Choroid plexus epithelial cell (primary cell): ENCODE data around the gene ALDOA.

Experiments
- DNase-seq: peaks from one replicate; pipeline ENCODE4 v3.0.0-alpha.2; 2010; ENCODE audit warnings: low read depth
- H3K4me3 ChIP-seq: 2 replicates; pipeline ENCODE4 v1.5.1; 2011; ENCODE audit warnings: low read depth, mild to moderate bottlenecking, control low read depth, low read length, moderate library complexity
- TF ChIP-seq, protein P1 (sequence below): conservative IDR thresholded peaks from 2 replicates; pipeline ENCODE4 v1.5.1; 2011; ENCODE audit warnings: low read depth, mild to moderate bottlenecking, control low read depth, inconsistent platforms, low read length, moderate library complexity

Gene ALDOA

DNA sequence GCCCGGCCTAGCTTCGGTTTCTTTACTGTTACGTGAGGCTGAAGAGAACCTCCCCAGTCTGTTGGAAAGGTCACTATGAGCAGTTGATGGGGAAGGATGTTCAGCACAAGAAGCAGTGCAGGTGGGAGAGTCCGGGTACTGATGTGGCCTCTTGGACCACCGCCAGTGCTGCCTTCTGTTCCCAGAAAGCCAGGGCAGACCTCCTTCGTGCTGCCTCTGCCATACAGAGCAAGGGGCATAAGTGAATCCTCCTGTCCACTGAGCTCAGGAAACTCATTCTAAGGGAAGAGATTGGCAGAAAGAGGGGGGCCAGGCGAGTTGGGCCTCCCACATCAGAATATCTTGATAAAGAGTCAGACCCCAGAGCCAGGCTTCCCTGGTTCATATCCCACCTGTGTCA lies 13.9 kb downstream of the ALDOA start:
- no peak overlapping the region for H3K4me3 ChIP-seq

DNA sequence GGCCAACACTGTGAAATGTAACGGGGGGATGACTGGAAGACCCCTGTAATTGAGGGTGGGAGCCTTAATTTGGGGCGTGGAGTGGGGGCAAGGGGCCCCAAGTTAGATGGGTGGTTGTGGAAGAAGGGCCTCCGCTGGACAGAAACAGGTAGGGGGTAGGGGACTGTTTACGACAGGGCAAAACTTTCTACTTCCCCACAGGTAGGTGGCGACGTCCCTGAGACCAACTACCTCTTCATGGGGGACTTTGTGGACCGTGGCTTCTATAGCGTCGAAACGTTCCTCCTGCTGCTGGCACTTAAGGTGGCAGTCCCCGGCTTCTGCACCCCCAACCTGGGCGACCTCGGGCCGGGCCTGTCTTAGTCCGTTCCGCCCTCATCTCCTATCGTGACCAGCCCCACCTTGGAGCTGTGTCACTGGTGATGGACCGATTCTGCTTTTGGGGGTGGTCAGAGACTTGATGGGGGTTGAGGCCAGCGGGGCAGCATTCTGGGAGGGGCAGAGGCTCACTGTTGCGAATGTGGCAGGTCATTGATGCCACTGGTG lies 17.1 kb downstream of the ALDOA start:
- H3K4me3 ChIP-seq, result no peak overlapping the region
- no peak for DNase-seq
- TF ChIP-seq, protein P1, sequence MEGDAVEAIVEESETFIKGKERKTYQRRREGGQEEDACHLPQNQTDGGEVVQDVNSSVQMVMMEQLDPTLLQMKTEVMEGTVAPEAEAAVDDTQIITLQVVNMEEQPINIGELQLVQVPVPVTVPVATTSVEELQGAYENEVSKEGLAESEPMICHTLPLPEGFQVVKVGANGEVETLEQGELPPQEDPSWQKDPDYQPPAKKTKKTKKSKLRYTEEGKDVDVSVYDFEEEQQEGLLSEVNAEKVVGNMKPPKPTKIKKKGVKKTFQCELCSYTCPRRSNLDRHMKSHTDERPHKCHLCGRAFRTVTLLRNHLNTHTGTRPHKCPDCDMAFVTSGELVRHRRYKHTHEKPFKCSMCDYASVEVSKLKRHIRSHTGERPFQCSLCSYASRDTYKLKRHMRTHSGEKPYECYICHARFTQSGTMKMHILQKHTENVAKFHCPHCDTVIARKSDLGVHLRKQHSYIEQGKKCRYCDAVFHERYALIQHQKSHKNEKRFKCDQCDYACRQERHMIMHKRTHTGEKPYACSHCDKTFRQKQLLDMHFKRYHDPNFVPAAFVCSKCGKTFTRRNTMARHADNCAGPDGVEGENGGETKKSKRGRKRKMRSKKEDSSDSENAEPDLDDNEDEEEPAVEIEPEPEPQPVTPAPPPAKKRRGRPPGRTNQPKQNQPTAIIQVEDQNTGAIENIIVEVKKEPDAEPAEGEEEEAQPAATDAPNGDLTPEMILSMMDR, result peak; percentile 41

More for the DNA sequence above, 13.9 kb downstream of the ALDOA start:
- TF ChIP-seq, protein P1, result no peak
- no peak for DNase-seq

DNA sequence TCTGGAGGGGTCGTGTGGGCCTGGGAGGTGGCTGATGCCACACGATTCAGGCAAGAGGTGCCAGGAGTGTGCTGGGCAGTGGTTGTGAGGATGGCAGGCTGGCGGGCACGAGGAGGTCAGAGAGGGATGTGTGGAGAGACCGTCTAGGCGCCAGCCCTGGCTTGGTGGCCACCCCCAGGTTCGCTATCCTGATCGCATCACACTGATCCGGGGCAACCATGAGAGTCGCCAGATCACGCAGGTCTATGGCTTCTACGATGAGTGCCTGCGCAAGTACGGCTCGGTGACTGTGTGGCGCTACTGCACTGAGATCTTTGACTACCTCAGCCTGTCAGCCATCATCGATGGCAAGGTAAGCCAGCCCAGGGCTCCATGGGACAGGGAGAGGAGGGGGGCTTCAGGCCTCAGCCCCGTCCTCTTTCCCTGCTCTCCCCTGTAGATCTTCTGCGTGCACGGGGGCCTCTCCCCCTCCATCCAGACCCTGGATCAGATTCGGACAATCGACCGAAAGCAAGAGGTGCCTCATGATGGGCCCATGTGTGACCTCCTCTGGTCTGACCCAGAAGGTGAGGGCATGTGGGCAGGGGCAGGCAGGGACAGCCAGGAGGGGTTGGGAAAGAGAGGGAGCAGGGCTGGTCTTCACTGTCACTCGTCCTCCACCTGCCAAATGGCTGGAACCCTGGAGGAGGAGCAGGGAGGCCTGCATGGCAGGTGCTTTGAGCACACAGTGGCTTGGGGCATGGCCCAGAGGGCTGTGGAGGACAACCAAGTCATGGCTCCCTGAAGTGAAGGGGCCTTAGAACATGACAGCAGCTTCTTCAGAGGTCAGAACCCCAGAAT lies 17.9 kb downstream of the ALDOA start:
- H3K4me3 ChIP-seq, result no peak overlapping the region
- TF ChIP-seq, protein P1, result no peak
- no peak for DNase-seq

DNA sequence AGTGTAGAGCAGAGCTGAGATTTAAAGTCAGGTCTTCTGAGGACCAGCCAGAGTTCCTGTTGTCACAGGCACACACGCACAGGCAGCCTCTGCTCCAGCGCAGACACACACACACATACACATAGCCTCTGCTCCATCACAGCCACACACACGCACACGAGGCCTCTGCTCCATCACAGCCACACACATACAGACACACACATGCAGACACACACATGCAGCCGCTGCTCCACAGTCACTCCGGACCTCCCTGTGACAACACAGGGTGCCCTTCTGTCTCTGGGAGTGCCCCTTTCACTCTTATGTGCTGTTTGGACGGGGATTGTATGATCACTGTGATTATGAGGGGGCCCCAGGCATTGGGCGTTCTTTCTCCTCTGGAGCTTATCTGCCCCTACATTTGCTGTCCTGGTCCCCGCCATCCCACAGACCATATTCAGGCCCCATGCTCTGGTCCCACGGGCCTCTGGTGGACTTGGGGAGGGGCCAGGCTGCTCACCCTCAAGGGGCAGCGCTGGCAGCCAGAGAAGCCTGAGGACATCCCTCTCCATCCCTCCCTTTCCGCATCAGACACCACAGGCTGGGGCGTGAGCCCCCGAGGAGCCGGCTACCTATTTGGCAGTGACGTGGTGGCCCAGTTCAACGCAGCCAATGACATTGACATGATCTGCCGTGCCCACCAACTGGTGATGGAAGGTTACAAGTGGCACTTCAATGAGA lies 18.7 kb downstream of the ALDOA start:
- TF ChIP-seq, protein P1, result no peak
- H3K4me3 ChIP-seq, result no peak overlapping the region
- no peak for DNase-seq

DNA sequence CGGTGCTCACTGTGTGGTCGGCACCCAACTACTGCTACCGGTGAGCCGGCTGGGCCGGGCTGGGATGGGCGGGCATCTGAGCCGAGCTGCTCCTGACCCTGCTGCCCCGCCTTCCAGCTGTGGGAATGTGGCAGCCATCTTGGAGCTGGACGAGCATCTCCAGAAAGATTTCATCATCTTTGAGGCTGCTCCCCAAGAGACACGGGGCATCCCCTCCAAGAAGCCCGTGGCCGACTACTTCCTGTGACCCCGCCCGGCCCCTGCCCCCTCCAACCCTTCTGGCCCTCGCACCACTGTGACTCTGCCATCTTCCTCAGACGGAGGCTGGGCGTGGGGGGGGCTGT lies 19.2 kb downstream of the ALDOA start:
- H3K4me3 ChIP-seq, result no peak overlapping the region
- TF ChIP-seq, protein P1, result no peak
- DNase-seq, result no peak

DNA sequence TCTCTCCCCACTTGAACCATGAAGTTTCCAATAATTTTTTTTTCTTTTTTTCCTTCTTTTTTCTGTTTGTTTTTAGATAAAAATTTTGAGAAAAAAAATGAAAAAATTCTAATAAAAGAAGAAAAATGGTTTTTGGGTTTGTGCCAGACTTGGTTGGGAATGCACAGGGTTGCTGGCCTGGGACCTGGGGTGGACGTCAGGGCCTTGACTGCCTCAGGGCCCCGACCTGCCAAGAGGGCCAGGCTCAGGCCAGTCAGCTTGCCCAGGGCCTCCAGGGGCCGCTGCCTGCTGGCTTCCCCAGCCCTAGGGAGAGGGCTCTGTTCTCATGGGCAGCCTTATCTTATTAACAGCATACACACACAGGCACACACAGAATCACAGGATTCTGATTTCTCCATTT lies 19.7 kb downstream of the ALDOA start:
- DNase-seq, result no peak
- no peak overlapping the region for H3K4me3 ChIP-seq
- TF ChIP-seq, protein P1, result no peak
